ENCODE data around the gene SOST. TPM values are rescaled to one million over a fixed set of nuclear protein-coding genes. Genes with fewer than 3 reads are reported as not detected.

SOST gene
- total and polyA plus RNA-seq, 7 donors, result not detected

DNA sequence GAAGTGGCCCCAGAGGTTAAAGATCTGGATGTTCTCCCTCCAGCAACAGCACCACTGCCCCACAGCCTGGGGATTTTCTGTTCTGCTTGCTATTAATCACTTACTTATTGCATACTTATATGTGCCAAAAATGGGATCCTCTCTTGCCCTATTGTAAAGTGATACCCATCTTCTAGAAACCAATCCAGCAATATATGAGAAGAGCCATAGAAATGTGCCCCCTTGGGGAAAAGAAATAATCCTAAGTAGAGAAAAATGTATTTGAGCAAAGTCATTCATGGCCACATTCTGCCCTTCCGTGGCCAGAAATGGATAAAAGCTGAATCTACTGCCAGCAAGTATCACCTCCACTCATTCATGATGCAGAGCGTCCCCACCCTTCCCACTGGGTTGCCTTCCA lies 20.9 kb downstream of the SOST start:
- H3K4me3 ChIP-seq, result no peak overlapping the region
- H3K27me3 ChIP-seq (ENCODE audit: insufficient read depth in 3 of 3, low read length in 2 of 3), result peaks cover 0 to 9% (median 0%) of the 10 kb centered on the region in 3 donors
- DNase-seq (no peak), ATAC-seq (no peak)
- TF ChIP-seq, protein P1, sequence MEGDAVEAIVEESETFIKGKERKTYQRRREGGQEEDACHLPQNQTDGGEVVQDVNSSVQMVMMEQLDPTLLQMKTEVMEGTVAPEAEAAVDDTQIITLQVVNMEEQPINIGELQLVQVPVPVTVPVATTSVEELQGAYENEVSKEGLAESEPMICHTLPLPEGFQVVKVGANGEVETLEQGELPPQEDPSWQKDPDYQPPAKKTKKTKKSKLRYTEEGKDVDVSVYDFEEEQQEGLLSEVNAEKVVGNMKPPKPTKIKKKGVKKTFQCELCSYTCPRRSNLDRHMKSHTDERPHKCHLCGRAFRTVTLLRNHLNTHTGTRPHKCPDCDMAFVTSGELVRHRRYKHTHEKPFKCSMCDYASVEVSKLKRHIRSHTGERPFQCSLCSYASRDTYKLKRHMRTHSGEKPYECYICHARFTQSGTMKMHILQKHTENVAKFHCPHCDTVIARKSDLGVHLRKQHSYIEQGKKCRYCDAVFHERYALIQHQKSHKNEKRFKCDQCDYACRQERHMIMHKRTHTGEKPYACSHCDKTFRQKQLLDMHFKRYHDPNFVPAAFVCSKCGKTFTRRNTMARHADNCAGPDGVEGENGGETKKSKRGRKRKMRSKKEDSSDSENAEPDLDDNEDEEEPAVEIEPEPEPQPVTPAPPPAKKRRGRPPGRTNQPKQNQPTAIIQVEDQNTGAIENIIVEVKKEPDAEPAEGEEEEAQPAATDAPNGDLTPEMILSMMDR (IDR thresholded peaks at IDR 0.05), result no peak
- intact Hi-C loops (cut with DNase I), result no loop called here
- 69 to 83% (median 74%) methylated on average over 2 of the region's 2 CpGs for WGBS, 3 donors
- H3K9me3 ChIP-seq, result no peaks in the 10 kb centered on the region
- no peak overlapping the region for H3K27ac ChIP-seq
- no peaks in the 10 kb centered on the region for H3K4me1 ChIP-seq
- no peaks in the 10 kb centered on the region for H3K36me3 ChIP-seq (ENCODE audit: insufficient read depth in 1 of 2, low read depth in 1 of 2)

DNA sequence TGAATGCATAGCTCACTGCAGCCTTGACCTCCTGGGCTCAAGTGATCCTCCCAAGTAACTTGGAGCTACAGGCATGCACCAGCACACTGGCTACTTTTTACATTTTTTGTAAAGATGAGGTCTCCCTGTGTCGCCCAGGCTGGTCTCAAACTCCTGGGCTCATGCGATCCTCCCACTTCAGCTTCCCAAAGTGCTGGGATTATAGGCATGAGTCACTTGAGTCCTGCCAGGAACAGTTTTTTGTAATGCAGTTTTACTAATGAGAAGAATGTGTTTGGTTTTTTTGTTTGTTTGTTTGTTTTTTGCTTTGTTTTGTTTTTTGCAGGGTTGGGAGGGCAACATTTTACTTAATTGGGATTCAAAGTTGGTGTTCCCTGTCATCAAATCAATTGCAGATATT lies 22.2 kb downstream of the SOST start:
- Histone ChIP-seq H3K4me3 (no peak overlapping the region), H3K9me3 (no peaks in the 10 kb centered on the region), H3K36me3 (ENCODE audit: insufficient read depth in 1 of 2, low read depth in 1 of 2) (no peaks in the 10 kb centered on the region), H3K27me3 (ENCODE audit: insufficient read depth in 3 of 3, low read length in 2 of 3) (peaks cover 0 to 7% (median 0%) of the 10 kb centered on the region in 3 donors), H3K27ac (no peak overlapping the region), H3K4me1 (no peaks in the 10 kb centered on the region)
- ATAC-seq, result no peak
- intact Hi-C loops (cut with DNase I), result no loop called here
- DNase-seq, result no peak
- WGBS, 3 donors, result 91 to 96% (median 93%) methylated on average over 2 of the region's 2 CpGs
- TF ChIP-seq, protein P1 (IDR thresholded peaks at IDR 0.05), result no peak

GRCh38 chr17:43734376-43734775 lies 24.2 kb downstream of the SOST start:
- H3K27ac ChIP-seq, result no peak overlapping the region
- no peaks in the 10 kb centered on the region for H3K4me1 ChIP-seq
- intact Hi-C loops (cut with DNase I), result no loop called here
- no peak for DNase-seq
- TF ChIP-seq, protein P1 (IDR thresholded peaks at IDR 0.05), result no peak
- ATAC-seq, result no peak
- no peaks in the 10 kb centered on the region for H3K36me3 ChIP-seq (ENCODE audit: insufficient read depth in 1 of 2, low read depth in 1 of 2)
- H3K4me3 ChIP-seq, result no peak overlapping the region
- 45 to 55% (median 49%) methylated on average over 5 of the region's 5 CpGs for WGBS, 3 donors
- H3K9me3 ChIP-seq, result no peaks in the 10 kb centered on the region
- H3K27me3 ChIP-seq (ENCODE audit: insufficient read depth in 3 of 3, low read length in 2 of 3), result no peaks in the 10 kb centered on the region

DNA sequence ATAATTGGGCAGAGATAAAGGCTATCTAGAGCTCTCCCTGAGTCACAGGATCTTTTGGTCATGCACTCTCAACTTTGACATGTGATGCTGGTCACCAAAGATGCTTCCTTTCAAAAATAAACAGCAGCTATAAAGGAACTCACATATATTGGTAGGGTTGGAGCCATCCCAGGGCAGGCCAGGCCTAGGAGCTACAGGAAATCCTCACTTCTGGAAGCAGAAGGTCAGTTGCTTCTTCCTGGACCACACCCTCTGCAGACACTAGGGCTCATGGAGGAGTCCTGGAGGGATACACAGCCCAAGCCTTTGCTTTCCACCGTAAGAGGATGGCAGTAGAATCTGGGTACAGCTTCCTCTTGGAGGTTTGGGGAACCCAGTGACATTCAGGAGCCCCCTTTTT lies 24.6 kb downstream of the SOST start:
- Histone ChIP-seq H3K4me3 (no peak overlapping the region), H3K27me3 (ENCODE audit: insufficient read depth in 3 of 3, low read length in 2 of 3) (no peaks in the 10 kb centered on the region), H3K9me3 (no peaks in the 10 kb centered on the region), H3K36me3 (ENCODE audit: insufficient read depth in 1 of 2, low read depth in 1 of 2) (no peaks in the 10 kb centered on the region), H3K27ac (no peak overlapping the region), H3K4me1 (no peaks in the 10 kb centered on the region)
- ATAC-seq (no peak), DNase-seq (no peak)
- 53 to 86% (median 56%) methylated on average over 1 of the region's 1 CpG for WGBS, 3 donors
- TF ChIP-seq, protein P1 (IDR thresholded peaks at IDR 0.05), result no peak
- intact Hi-C loops (cut with DNase I), result no loop called here

GRCh38 chr17:43732958-43733357 lies 25.6 kb downstream of the SOST start:
- no peaks in the 10 kb centered on the region for H3K4me1 ChIP-seq
- H3K36me3 ChIP-seq (ENCODE audit: insufficient read depth in 1 of 2, low read depth in 1 of 2), result no peaks in the 10 kb centered on the region
- 94 to 100% (median 97%) methylated on average over 2 of the region's 2 CpGs for WGBS, 3 donors
- no peak overlapping the region for H3K4me3 ChIP-seq
- intact Hi-C loops (cut with DNase I), result no loop called here
- TF ChIP-seq, protein P1 (IDR thresholded peaks at IDR 0.05), result no peak
- no peak overlapping the region for H3K27ac ChIP-seq
- ATAC-seq (no peak), DNase-seq (no peak)
- H3K9me3 ChIP-seq, result no peaks in the 10 kb centered on the region
- H3K27me3 ChIP-seq (ENCODE audit: insufficient read depth in 3 of 3, low read length in 2 of 3), result no peaks in the 10 kb centered on the region

Measured in psoas muscle (tissue), 8 donors.